Measurements from ENCODE around the gene ATP1A3.

The ATP1A3 gene

DNA sequence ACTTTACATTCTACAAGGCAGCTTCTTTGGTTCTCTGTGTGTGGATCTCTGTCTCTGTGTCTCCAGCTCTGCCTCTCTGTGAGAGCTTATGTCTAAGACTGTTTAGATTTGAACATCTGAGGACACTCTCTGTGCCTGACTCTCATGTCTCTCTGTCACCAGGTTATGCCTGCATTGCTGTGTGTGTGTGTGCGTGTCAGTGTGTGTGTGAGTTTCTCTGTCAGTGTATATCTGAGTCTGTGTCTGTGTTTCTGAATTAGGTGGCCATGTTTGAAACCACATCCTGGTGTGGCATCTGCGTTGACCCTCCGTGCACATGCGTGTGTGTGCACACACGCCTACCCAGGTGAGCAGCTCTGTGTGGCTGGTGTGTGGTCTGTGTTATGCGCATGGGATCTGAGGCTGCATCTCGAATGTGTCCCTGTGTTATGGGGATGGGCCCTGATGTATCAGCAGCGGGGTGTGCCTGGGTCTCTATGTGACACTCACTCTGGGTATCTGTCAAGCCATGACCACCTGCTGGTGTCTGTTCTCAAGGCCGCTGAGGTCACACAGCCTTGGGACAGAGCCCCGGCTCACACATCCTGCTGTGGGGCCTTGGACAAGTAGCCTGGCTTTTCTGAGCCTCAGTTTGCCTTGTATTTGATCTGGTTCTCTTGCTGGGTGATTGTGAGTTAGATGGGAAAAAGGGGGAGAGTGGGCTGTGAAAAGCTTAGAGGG lies 6.7 kb downstream of the ATP1A3 start:
- Histone ChIP-seq H3K9ac (ENCODE audit: low read length) (no peak overlapping the region), H3K27ac (ENCODE audit: low read depth, low read length) (no peak overlapping the region), H2BK15ac (replicated peaks; ENCODE audit: low read depth) (no peak overlapping the region), H4K8ac (ENCODE audit: low read depth, low read length) (no peak overlapping the region), H3K4me2 (ENCODE audit: low read length) (no peak overlapping the region), H2BK5ac (ENCODE audit: low read length) (no peak overlapping the region), H3K79me1 (ENCODE audit: low read length) (no peaks in the 10 kb centered on the region), H3K27me3 (ENCODE audit: insufficient read depth, low read length, poor library complexity) (no peaks in the 10 kb centered on the region), H3K79me2 (ENCODE audit: control insufficient read depth, insufficient read depth, low read length) (no peaks in the 10 kb centered on the region), H3K23ac (ENCODE audit: low read length) (no peak overlapping the region), H3K4me3 (ENCODE audit: low read length) (no peak overlapping the region), H4K5ac (ENCODE audit: low read length) (no peak overlapping the region), H3K56ac (ENCODE audit: low read length) (no peak overlapping the region), H3K4me1 (ENCODE audit: control insufficient read depth, low read depth, low read length) (no peaks in the 10 kb centered on the region), H3K36me3 (ENCODE audit: control insufficient read depth, insufficient read depth, low read length) (no peaks in the 10 kb centered on the region), H3K4ac (ENCODE audit: low read depth, low read length) (no peak overlapping the region), H3K18ac (ENCODE audit: low read length) (no peak overlapping the region), H2BK120ac (ENCODE audit: low read depth, low read length) (no peak overlapping the region), H2AK5ac (ENCODE audit: low read length) (no peak overlapping the region)
- DNase-seq: no peak
- whole genome bisulfite sequencing (ENCODE audit: extremely low coverage, insufficient coverage, low lambda C conversion rate): no CpG with 5 or more reads among the region's 10 CpGs

DNA sequence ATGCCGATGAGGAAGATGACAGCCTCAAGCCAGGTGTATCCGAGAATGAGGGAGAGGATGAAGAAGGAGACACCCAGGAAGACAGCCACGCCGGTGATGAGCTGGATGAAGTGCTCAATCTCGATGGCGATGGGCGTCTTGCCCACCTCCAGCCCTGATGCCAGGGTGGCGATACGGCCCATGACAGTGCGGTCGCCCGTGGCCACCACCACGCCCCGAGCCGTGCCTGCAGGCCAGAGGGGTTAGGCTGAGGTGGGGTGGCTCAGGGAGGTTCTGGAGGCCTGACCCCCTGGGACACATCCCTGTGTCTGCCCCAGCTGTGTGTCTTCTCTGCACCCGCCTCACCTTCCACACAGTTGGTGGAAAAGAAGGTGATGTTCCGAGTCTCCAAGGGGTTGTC lies 9.1 kb downstream of the ATP1A3 start:
- H3K27me3 ChIP-seq (ENCODE audit: insufficient read depth, low read length, poor library complexity): no peaks in the 10 kb centered on the region

DNA sequence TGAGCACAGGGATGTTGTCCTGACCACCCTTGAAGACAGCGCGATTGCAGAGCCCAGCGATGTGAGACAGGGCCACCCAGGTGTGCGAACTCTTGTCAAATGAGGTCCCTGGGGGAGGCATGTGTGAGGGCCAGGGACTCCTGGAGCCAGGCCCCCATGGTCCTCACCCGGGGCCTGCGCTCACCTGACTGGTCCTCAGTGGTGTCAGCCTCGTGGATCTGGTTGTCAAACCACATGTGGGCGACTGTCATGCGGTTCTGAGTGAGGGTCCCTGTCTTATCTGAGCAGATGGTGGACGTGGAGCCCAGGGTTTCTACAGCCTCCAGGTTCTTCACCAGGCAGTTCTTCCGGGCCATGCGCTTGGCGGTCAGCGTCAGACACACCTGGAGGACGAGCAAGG lies 12.3 kb downstream of the ATP1A3 start:
- no peaks in the 10 kb centered on the region for H3K36me3 ChIP-seq (ENCODE audit: control insufficient read depth, insufficient read depth, low read length)
- no peak overlapping the region for H3K23ac ChIP-seq (ENCODE audit: low read length)
- no peaks in the 10 kb centered on the region for H3K79me2 ChIP-seq (ENCODE audit: control insufficient read depth, insufficient read depth, low read length)
- H3K79me1 ChIP-seq (ENCODE audit: low read length): no peaks in the 10 kb centered on the region
- no peak overlapping the region for H2BK5ac ChIP-seq (ENCODE audit: low read length)
- H3K27ac ChIP-seq (ENCODE audit: low read depth, low read length): no peak overlapping the region
- no peak overlapping the region for H2BK120ac ChIP-seq (ENCODE audit: low read depth, low read length)
- no peak overlapping the region for H3K4me2 ChIP-seq (ENCODE audit: low read length)
- no peak overlapping the region for H4K5ac ChIP-seq (ENCODE audit: low read length)
- no peaks in the 10 kb centered on the region for H3K4me1 ChIP-seq (ENCODE audit: control insufficient read depth, low read depth, low read length)
- DNase-seq: no peak
- no CpG with 5 or more reads among the region's 15 CpGs for WGBS (ENCODE audit: extremely low coverage, insufficient coverage, low lambda C conversion rate)
- H3K9ac ChIP-seq (ENCODE audit: low read length): no peak overlapping the region
- H3K27me3 ChIP-seq (ENCODE audit: insufficient read depth, low read length, poor library complexity): no peaks in the 10 kb centered on the region
- no peak overlapping the region for H3K4me3 ChIP-seq (ENCODE audit: low read length)
- no peak overlapping the region for H4K8ac ChIP-seq (ENCODE audit: low read depth, low read length)
- H3K4ac ChIP-seq (ENCODE audit: low read depth, low read length): no peak overlapping the region
- H3K18ac ChIP-seq (ENCODE audit: low read length): no peak overlapping the region
- H2BK15ac ChIP-seq (replicated peaks; ENCODE audit: low read depth): no peak overlapping the region
- H2AK5ac ChIP-seq (ENCODE audit: low read length): no peak overlapping the region
- H3K56ac ChIP-seq (ENCODE audit: low read length): no peak overlapping the region

More for the DNA sequence above, 9.1 kb downstream of the ATP1A3 start:
- H4K8ac ChIP-seq (ENCODE audit: low read depth, low read length): no peak overlapping the region
- no peak for DNase-seq
- no peak overlapping the region for H3K9ac ChIP-seq (ENCODE audit: low read length)
- H3K36me3 ChIP-seq (ENCODE audit: control insufficient read depth, insufficient read depth, low read length): no peaks in the 10 kb centered on the region
- H3K79me2 ChIP-seq (ENCODE audit: control insufficient read depth, insufficient read depth, low read length): no peaks in the 10 kb centered on the region
- no peak overlapping the region for H4K5ac ChIP-seq (ENCODE audit: low read length)
- no peak overlapping the region for H2BK15ac ChIP-seq (replicated peaks; ENCODE audit: low read depth)
- H3K4me3 ChIP-seq (ENCODE audit: low read length): no peak overlapping the region
- no peak overlapping the region for H2BK120ac ChIP-seq (ENCODE audit: low read depth, low read length)
- H3K27ac ChIP-seq (ENCODE audit: low read depth, low read length): no peak overlapping the region
- no peaks in the 10 kb centered on the region for H3K4me1 ChIP-seq (ENCODE audit: control insufficient read depth, low read depth, low read length)
- H2AK5ac ChIP-seq (ENCODE audit: low read length): no peak overlapping the region
- H3K18ac ChIP-seq (ENCODE audit: low read length): no peak overlapping the region
- no peaks in the 10 kb centered on the region for H3K79me1 ChIP-seq (ENCODE audit: low read length)
- no peak overlapping the region for H2BK5ac ChIP-seq (ENCODE audit: low read length)
- no CpG with 5 or more reads among the region's 17 CpGs for WGBS (ENCODE audit: extremely low coverage, insufficient coverage, low lambda C conversion rate)
- H3K4ac ChIP-seq (ENCODE audit: low read depth, low read length): no peak overlapping the region
- no peak overlapping the region for H3K4me2 ChIP-seq (ENCODE audit: low read length)
- no peak overlapping the region for H3K56ac ChIP-seq (ENCODE audit: low read length)
- no peak overlapping the region for H3K23ac ChIP-seq (ENCODE audit: low read length)

DNA sequence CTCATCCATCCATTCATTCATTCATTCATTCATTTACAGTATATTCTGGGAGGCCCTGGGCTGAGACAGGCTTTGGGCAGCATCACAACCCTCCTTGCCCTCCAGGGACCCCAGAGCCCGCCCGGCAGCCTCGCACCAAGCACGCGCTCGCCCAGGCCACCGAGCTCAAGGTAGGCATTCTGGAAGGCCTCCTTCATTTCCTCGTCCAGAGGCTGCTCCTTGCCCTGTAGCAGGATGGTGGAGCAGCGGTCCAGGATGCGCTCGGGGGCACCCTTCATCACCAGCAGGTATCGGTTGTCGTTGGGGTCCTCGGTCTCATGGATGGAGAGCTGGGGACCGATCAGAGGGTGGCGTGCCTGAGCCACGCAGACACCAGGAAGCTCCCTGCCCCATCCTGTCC lies 15.6 kb downstream of the ATP1A3 start:
- Histone ChIP-seq H3K23ac (ENCODE audit: low read length) (no peak overlapping the region), H3K4me2 (ENCODE audit: low read length) (no peak overlapping the region), H2BK15ac (replicated peaks; ENCODE audit: low read depth) (no peak overlapping the region), H3K79me2 (ENCODE audit: control insufficient read depth, insufficient read depth, low read length) (no peaks in the 10 kb centered on the region), H3K27me3 (ENCODE audit: insufficient read depth, low read length, poor library complexity) (no peaks in the 10 kb centered on the region), H3K27ac (ENCODE audit: low read depth, low read length) (no peak overlapping the region), H4K8ac (ENCODE audit: low read depth, low read length) (no peak overlapping the region), H3K9ac (ENCODE audit: low read length) (no peak overlapping the region), H3K56ac (ENCODE audit: low read length) (no peak overlapping the region), H4K5ac (ENCODE audit: low read length) (no peak overlapping the region), H2BK120ac (ENCODE audit: low read depth, low read length) (no peak overlapping the region), H3K4me1 (ENCODE audit: control insufficient read depth, low read depth, low read length) (no peaks in the 10 kb centered on the region), H2AK5ac (ENCODE audit: low read length) (no peak overlapping the region), H3K4ac (ENCODE audit: low read depth, low read length) (no peak overlapping the region), H3K18ac (ENCODE audit: low read length) (no peak overlapping the region), H2BK5ac (ENCODE audit: low read length) (no peak overlapping the region), H3K4me3 (ENCODE audit: low read length) (no peak overlapping the region), H3K36me3 (ENCODE audit: control insufficient read depth, insufficient read depth, low read length) (no peaks in the 10 kb centered on the region), H3K79me1 (ENCODE audit: low read length) (no peaks in the 10 kb centered on the region)
- WGBS (ENCODE audit: extremely low coverage, insufficient coverage, low lambda C conversion rate): no CpG with 5 or more reads among the region's 17 CpGs
- DNase-seq: no peak

DNA sequence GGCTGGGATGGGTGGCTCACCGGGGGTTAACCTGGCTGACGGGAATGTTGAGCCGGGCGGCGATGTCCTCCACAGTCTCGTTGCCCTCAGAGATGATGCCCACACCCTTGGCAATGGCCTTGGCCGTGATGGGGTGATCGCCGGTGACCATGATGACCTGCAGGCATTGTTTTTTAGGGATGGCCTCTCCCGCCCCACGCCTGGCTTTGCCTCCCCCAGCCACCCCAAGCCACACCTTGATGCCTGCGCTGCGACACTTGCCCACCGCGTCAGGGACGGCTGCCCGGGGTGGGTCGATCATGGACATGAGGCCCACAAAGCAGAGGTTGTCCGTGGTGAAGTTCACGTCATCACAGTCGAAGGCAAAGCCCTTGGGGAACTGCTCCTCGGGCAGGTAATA lies 16.1 kb downstream of the ATP1A3 start:
- H3K4ac ChIP-seq (ENCODE audit: low read depth, low read length): no peak overlapping the region
- no peaks in the 10 kb centered on the region for H3K4me1 ChIP-seq (ENCODE audit: control insufficient read depth, low read depth, low read length)
- H3K4me2 ChIP-seq (ENCODE audit: low read length): no peak overlapping the region
- H3K27me3 ChIP-seq (ENCODE audit: insufficient read depth, low read length, poor library complexity): no peaks in the 10 kb centered on the region
- H3K36me3 ChIP-seq (ENCODE audit: control insufficient read depth, insufficient read depth, low read length): no peaks in the 10 kb centered on the region
- no CpG with 5 or more reads among the region's 22 CpGs for WGBS (ENCODE audit: extremely low coverage, insufficient coverage, low lambda C conversion rate)
- H3K9ac ChIP-seq (ENCODE audit: low read length): no peak overlapping the region
- no peaks in the 10 kb centered on the region for H3K79me2 ChIP-seq (ENCODE audit: control insufficient read depth, insufficient read depth, low read length)
- H4K5ac ChIP-seq (ENCODE audit: low read length): no peak overlapping the region
- H3K4me3 ChIP-seq (ENCODE audit: low read length): no peak overlapping the region
- H2BK5ac ChIP-seq (ENCODE audit: low read length): no peak overlapping the region
- H4K8ac ChIP-seq (ENCODE audit: low read depth, low read length): no peak overlapping the region
- no peak overlapping the region for H2BK15ac ChIP-seq (replicated peaks; ENCODE audit: low read depth)
- H3K56ac ChIP-seq (ENCODE audit: low read length): no peak overlapping the region
- no peaks in the 10 kb centered on the region for H3K79me1 ChIP-seq (ENCODE audit: low read length)
- H2BK120ac ChIP-seq (ENCODE audit: low read depth, low read length): no peak overlapping the region
- no peak overlapping the region for H2AK5ac ChIP-seq (ENCODE audit: low read length)
- H3K27ac ChIP-seq (ENCODE audit: low read depth, low read length): no peak overlapping the region
- no peak overlapping the region for H3K23ac ChIP-seq (ENCODE audit: low read length)
- DNase-seq: no peak
- no peak overlapping the region for H3K18ac ChIP-seq (ENCODE audit: low read length)

DNA sequence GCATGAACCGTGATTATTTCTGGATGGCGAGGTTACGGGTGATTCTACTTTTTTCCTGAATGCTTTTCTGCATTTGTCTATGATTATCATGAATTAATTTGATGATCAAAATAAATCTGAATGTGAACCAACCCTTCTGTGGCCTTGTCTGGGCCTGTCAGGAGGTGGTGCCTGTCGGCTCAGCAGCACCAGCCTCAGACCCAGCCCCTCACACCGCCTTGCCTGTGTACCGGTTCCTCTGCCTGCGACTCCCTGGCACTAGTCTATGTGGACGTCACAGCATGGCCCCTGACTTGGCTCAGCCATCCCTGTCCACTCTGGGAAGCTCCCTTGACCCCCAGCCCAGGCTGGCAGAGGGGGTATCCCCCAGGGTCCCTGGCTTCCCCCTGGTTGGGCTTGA lies 19.4 kb downstream of the ATP1A3 start:
- no peaks in the 10 kb centered on the region for H3K79me2 ChIP-seq (ENCODE audit: control insufficient read depth, insufficient read depth, low read length)
- no peak overlapping the region for H3K23ac ChIP-seq (ENCODE audit: low read length)
- H3K18ac ChIP-seq (ENCODE audit: low read length): no peak overlapping the region
- H3K27me3 ChIP-seq (ENCODE audit: insufficient read depth, low read length, poor library complexity): no peaks in the 10 kb centered on the region
- H2BK5ac ChIP-seq (ENCODE audit: low read length): no peak overlapping the region
- no peak for DNase-seq
- no peak overlapping the region for H3K56ac ChIP-seq (ENCODE audit: low read length)
- no CpG with 5 or more reads among the region's 8 CpGs for WGBS (ENCODE audit: extremely low coverage, insufficient coverage, low lambda C conversion rate)
- no peak overlapping the region for H3K4me2 ChIP-seq (ENCODE audit: low read length)
- H3K4ac ChIP-seq (ENCODE audit: low read depth, low read length): no peak overlapping the region
- no peak overlapping the region for H4K8ac ChIP-seq (ENCODE audit: low read depth, low read length)
- no peak overlapping the region for H2BK120ac ChIP-seq (ENCODE audit: low read depth, low read length)
- H3K4me1 ChIP-seq (ENCODE audit: control insufficient read depth, low read depth, low read length): no peaks in the 10 kb centered on the region
- no peaks in the 10 kb centered on the region for H3K36me3 ChIP-seq (ENCODE audit: control insufficient read depth, insufficient read depth, low read length)
- H3K79me1 ChIP-seq (ENCODE audit: low read length): no peaks in the 10 kb centered on the region
- no peak overlapping the region for H2BK15ac ChIP-seq (replicated peaks; ENCODE audit: low read depth)
- H2AK5ac ChIP-seq (ENCODE audit: low read length): no peak overlapping the region
- H3K9ac ChIP-seq (ENCODE audit: low read length): no peak overlapping the region
- H3K27ac ChIP-seq (ENCODE audit: low read depth, low read length): no peak overlapping the region
- no peak overlapping the region for H3K4me3 ChIP-seq (ENCODE audit: low read length)
- H4K5ac ChIP-seq (ENCODE audit: low read length): no peak overlapping the region

Data from mesendoderm (in vitro differentiated cells).